GM12874 (cell line): ENCODE results near the gene DYNC2H1.

Experiments used
- TF ChIP-seq, protein P1 (sequence below): IDR thresholded peaks from 2 replicates; pipeline ENCODE4 v1.5.1; 2011; ENCODE audit warnings: low read depth, mild to moderate bottlenecking, control low read depth, low read length, moderate library complexity; ENCODE audit not compliant: insufficient read depth

Gene DYNC2H1

DNA sequence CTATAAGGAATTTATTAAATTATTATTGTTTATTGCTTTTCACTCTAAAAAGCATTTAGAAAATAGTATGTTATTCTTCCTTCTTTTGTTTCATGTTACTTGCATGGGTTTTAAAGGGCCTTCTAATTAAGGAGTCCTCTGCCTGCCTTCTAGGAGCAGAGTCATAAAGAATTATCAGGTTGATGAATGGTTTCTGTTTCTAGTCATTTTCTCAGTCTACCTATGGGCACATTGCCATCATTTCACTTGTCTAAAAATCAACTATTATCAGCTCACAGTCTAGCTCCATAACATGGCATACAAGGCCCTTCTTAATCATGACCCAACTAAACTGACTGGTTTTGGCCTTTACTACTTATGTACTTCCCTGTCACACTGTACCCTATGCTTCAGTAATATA, 16.2 kb downstream of the DYNC2H1 start:
- TF ChIP-seq, protein P1, sequence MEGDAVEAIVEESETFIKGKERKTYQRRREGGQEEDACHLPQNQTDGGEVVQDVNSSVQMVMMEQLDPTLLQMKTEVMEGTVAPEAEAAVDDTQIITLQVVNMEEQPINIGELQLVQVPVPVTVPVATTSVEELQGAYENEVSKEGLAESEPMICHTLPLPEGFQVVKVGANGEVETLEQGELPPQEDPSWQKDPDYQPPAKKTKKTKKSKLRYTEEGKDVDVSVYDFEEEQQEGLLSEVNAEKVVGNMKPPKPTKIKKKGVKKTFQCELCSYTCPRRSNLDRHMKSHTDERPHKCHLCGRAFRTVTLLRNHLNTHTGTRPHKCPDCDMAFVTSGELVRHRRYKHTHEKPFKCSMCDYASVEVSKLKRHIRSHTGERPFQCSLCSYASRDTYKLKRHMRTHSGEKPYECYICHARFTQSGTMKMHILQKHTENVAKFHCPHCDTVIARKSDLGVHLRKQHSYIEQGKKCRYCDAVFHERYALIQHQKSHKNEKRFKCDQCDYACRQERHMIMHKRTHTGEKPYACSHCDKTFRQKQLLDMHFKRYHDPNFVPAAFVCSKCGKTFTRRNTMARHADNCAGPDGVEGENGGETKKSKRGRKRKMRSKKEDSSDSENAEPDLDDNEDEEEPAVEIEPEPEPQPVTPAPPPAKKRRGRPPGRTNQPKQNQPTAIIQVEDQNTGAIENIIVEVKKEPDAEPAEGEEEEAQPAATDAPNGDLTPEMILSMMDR = no peak

DNA sequence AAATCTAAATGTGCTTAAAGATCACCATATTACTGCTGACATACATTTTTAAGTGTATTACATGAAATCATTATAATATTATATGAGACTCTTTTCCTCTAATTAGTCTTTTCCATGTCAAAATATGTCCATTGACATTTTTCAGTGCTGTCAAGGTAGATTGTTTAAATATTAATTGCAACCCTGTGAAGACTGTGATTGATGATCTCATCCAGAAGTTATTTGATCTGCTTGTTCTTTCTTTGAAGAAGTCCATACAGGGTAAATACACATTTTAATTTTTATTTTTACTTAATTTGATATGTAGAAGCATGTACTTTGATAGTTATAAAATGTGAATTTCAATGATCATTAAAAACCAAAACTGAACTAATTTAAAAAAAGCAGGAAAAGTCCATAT, 38.4 kb downstream of the DYNC2H1 start:
- TF ChIP-seq, protein P1 = no peak

DNA sequence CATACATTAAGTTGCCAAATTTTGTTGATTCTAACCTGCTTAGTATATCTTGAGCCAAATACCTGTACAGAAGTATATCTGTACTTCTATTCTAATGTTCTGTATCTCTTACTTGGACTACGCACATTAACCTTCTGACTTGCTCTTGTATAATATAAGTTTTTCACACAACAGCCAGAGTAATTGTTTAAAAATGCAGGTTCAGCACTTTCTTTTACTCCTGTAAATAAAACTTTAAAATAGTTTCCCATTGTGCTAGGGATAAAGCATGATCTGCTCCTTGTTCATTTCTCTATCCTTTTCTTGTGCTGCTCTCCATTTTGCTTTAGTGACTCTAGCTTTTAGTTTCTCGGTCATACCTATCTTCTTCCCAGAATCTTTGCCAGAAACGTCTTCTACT, 48.3 kb downstream of the DYNC2H1 start:
- TF ChIP-seq, protein P1 = no peak

DNA sequence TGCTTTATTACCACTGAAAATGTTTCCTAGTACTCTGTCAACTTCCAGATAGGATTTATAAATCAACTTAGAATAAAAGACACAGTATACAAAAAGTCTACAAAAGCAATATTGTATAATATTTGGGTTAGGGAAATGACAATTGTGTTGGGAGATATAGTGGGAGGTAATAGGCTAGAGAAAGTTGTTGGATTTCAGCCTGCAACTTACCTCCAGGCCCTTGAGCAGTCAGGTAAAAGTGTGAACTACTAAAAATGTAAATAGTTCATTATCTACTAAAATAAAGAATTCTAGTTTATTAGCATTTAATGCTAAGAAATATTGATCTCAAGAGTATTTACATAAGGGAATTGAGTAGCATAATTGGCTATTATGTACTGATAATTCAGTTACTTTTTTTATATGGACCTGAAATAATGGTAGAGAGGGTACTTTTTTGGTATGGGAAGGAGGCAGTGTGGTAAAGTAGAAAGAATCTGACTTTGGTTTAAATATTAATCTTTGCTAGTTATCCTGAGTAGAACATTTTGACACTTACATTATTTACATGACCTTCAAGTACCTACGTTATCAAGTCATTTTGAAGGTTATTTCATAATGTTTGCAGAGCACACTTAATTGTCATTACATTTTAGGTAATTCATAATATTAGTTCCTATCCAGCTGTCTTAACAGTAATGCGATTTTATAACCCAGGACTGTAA, 55.0 kb downstream of the DYNC2H1 start:
- TF ChIP-seq, protein P1 = no peak

DNA sequence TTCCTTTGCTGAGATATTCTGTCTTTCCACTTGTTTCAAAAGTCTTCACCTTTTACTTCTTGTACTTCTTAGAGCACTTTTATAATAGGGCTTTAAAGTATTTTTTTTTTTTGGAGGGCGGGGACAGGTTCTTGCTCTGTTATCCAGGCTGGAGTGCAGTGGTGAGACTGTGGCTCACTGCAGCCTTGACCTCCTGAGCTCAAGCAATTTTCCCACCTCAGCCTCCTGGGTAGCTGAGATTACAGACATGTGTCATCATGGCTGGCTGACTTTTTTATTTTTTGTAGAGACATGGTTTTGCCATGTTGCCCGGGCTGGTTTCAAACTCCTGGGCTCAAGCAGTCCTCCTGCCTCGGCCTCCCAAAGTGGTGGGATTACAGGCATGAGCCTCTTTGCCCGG, 57.9 kb downstream of the DYNC2H1 start:
- TF ChIP-seq, protein P1 = no peak

DNA sequence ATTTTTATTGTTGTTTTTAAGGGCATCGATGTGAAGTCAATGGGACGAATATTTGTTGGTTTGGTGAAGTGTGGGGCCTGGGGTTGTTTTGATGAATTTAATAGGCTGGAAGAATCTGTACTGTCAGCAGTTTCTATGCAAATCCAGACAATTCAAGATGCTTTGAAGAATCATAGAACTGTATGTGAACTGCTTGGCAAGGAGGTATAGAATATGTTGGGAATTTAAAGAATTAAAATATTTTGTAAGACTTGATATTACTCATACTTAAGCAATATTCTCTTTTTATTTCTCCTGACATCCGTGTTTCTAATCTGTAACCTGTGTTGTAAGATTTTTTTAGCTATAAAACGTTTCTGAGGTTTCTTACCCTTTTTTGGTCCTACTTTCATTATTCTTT, 61.6 kb downstream of the DYNC2H1 start:
- TF ChIP-seq, protein P1 = no peak

DNA sequence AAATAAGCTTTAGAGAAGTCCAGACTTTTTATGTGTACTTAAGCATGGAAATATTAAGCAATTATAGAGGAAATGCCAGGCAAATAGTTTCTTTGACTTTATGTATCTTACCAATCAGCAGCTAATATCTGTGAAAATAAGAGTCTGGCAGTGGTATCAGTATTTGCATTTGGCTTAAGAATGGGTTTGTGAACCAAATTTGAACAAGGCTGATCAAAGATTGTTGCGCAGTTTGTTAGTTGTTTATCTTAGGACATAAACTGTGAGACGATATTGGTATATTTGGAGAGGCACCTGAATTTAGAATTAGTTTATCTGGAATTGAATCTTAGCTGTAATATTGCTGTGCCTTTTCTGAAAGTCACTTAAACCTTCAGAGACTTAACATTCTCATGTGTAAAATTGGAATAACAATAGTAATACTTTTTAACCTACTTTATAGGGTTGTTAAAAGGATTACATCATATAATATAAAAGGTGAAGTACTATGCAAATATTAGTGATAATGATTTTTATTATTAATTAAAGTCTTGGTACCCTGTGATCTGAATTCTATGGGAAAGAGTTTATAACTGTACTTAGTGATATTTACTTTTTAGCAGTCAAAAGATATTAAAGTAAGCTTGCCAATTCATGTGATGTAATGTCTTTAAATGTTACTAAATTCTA, 66.4 kb downstream of the DYNC2H1 start:
- TF ChIP-seq, protein P1 = no peak
